A549 (cell line): ENCODE results near the gene COQ7.

ENCODE experiments used
- CBX2 ChIP-seq: fragments of 200-600 bp; sonication (generic); IDR thresholded peaks from 2 replicates; pipeline ENCODE4 v1.6.1; 2016; ENCODE audit warnings: low read depth, mild to moderate bottlenecking, borderline replicate concordance
- CHD2 ChIP-seq: fragments of 150-350 bp; IDR thresholded peaks from 2 replicates; pipeline ENCODE4 v1.6.1; 2014; ENCODE audit warnings: low read length; ENCODE audit not compliant: partially characterized antibody
- EP300 ChIP-seq, 2 experiments: fragments of >200 bp; sonication (Bioruptor Twin); formaldehyde crosslinking; IDR thresholded peaks; 2 replicates in 1 of 2; 3 replicates in 1 of 2; pipeline ENCODE4 v1.6.1; 2016 to 2017
- FOSL2 ChIP-seq, 2 experiments: fragments of 450-650 bp in 1 of 2; fragments of >200 bp in 1 of 2; sonication (Bioruptor Twin) in 1 of 2; formaldehyde crosslinking; IDR thresholded peaks; 2 replicates each; pipeline versions ENCODE4 v1.5.0 to v1.6.1; 2016 to 2020; ENCODE audit warnings: mild to moderate bottlenecking in 1 of 2, moderate library complexity in 1 of 2
- POLR2A ChIP-seq: IDR thresholded peaks from 2 replicates; pipeline ENCODE4 v1.6.1; 2012; ENCODE audit warnings: mild to moderate bottlenecking, low read length
- RAD21 ChIP-seq, 2 experiments: fragments of >200 bp in 1 of 2; sonication (Bioruptor Twin) in 1 of 2; formaldehyde crosslinking in 1 of 2; IDR thresholded peaks in 1 of 2; conservative IDR thresholded peaks in 1 of 2; 2 replicates in 1 of 2; 3 replicates in 1 of 2; pipeline ENCODE4 v1.6.1; 2012 to 2018; ENCODE audit warnings: inconsistent platforms in 1 of 2
- REST ChIP-seq: fragments of 200-600 bp; sonication (generic); IDR thresholded peaks from 2 replicates; pipeline ENCODE4 v1.6.1; 2016; ENCODE audit warnings: antibody characterized with exemption, mild to moderate bottlenecking, moderate library complexity
- SMC3 ChIP-seq: fragments of >200 bp; sonication (Bioruptor Twin); formaldehyde crosslinking; IDR thresholded peaks from 3 replicates; pipeline ENCODE4 v1.6.1; 2018; ENCODE audit warnings: inconsistent platforms
- TF ChIP-seq, protein P1 (sequence below): fragments of >200 bp; sonication (Bioruptor Twin); formaldehyde crosslinking; IDR thresholded peaks from 3 replicates; pipeline ENCODE4 v1.5.1; 2016

DNA sequence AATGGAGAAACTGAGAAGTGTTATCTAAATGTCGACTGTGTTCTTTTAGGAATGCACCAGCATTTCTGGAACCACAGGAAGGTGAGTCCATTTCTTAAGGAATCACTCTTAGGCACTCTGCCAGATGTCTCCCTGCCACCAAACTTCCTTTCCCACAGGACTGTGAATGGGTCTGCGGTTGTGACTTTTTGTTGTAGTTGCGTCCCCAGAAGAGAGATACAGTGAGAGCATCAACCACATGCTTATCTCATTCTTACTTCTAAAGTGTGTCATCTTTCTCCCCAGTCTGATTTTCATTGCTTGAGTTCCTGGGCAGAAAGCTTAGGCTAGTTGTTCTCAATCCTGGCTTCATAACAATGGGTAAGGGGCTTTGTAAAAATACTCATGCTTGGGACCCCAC, 59.8 kb downstream of the COQ7 start:
- no peak for TF ChIP-seq RAD21 (conservative IDR thresholded peaks at IDR 0.05 in 1 of 2, IDR thresholded peaks at IDR 0.05 in 1 of 2)
- no peak for TF ChIP-seq CBX2
- no peak for TF ChIP-seq CHD2
- TF ChIP-seq FOSL2 (IDR thresholded peaks at IDR 0.05), result no peak
- no peak for TF ChIP-seq FOSL2 (CRISPR knock-in tag; IDR thresholded peaks at IDR 0.05)
- no peak for TF ChIP-seq EP300 (IDR thresholded peaks at IDR 0.05)
- TF ChIP-seq, protein P1, sequence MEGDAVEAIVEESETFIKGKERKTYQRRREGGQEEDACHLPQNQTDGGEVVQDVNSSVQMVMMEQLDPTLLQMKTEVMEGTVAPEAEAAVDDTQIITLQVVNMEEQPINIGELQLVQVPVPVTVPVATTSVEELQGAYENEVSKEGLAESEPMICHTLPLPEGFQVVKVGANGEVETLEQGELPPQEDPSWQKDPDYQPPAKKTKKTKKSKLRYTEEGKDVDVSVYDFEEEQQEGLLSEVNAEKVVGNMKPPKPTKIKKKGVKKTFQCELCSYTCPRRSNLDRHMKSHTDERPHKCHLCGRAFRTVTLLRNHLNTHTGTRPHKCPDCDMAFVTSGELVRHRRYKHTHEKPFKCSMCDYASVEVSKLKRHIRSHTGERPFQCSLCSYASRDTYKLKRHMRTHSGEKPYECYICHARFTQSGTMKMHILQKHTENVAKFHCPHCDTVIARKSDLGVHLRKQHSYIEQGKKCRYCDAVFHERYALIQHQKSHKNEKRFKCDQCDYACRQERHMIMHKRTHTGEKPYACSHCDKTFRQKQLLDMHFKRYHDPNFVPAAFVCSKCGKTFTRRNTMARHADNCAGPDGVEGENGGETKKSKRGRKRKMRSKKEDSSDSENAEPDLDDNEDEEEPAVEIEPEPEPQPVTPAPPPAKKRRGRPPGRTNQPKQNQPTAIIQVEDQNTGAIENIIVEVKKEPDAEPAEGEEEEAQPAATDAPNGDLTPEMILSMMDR, result no peak
- no peak for TF ChIP-seq REST
- TF ChIP-seq SMC3, result no peak
- no peak for TF ChIP-seq POLR2A
